ENCODE measurements around the gene CHPF2.

The CHPF2 gene

DNA sequence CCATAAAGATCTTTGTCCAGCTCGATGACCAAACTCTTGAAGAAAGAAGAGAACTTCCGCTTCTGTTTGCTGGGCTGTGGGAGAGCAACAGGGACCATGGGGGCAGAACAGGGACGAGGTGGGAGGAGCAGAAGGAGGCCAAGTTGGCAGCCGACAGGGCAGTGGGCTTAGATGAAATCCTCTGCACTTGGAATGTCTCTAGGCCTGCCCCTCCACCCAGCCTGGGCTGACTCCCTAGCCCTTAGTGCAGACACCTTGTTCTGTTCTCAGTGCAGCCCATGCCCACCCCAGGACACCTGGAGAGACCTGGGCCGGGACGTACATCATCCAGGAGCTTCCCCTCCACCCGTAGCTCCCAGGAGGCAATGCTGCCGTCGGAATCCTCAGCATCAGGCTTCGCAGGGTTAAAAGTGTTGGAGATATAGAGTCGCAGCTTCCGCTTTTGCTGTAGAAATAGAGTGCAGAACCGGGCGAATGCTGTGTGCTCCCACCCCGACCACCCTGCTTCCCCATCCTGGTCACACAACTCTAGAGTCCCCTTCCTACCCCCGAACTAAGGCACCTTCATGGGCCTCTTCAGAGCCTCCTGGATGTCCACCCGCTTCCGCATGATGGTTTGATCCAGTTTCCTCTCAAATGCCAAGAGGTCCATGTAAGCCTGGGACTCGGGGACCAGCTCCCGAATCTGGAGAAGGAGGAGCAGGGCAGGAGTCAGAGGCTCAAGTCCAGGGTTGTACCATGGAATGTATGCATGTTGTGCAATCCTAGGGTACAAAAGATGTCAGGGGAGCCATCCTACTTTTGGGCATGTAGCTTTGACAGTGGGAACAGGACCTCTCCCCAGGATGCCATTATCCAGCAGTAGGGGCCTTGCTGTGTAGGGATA, 10.1 kb downstream of the CHPF2 start:
- Histone ChIP-seq H3K36me3 (ENCODE audit: control insufficient read depth in 2 of 2, insufficient read depth in 2 of 2, low read length in 2 of 2) (peaks cover 20 to 42% of the 10 kb centered on the region in 2 donors), H3K4me3 (ENCODE audit: low read length in 2 of 2) (no peak overlapping the region), H3K27ac (ENCODE audit: low read length) (no peak overlapping the region), H3K9ac (ENCODE audit: low read length in 2 of 2) (no peak overlapping the region), H3K4me1 (ENCODE audit: control insufficient read depth, insufficient read depth, low read length) (peaks cover 43% of the 10 kb centered on the region), H3K27me3 (ENCODE audit: control insufficient read depth in 1 of 2, insufficient read depth in 2 of 2, low read length in 2 of 2) (no peaks in the 10 kb centered on the region), H3K9me3 (ENCODE audit: control insufficient read depth in 2 of 2, low read length in 2 of 2) (no peaks in the 10 kb centered on the region)

- Histone ChIP-seq H3K27ac (ENCODE audit: low read length) (no peak overlapping the region), H3K4me3 (ENCODE audit: low read length in 2 of 2) (no peak overlapping the region), H3K9me3 (ENCODE audit: control insufficient read depth in 2 of 2, low read length in 2 of 2) (no peaks in the 10 kb centered on the region), H3K27me3 (ENCODE audit: control insufficient read depth in 1 of 2, insufficient read depth in 2 of 2, low read length in 2 of 2) (no peaks in the 10 kb centered on the region), H3K36me3 (ENCODE audit: control insufficient read depth in 2 of 2, insufficient read depth in 2 of 2, low read length in 2 of 2) (peaks cover 18 to 36% of the 10 kb centered on the region in 2 donors), H3K9ac (ENCODE audit: low read length in 2 of 2) (peak overlapping the region in 1 of 2 donors; percentile 28), H3K4me1 (ENCODE audit: control insufficient read depth, insufficient read depth, low read length) (peaks cover 48% of the 10 kb centered on the region)
These were observed 10.7 kb downstream of the CHPF2 start for GRCh38 chr7:151243045-151243349.

GRCh38 chr7:151243408-151244195, 11.3 kb downstream of the CHPF2 start:
- Histone ChIP-seq H3K4me1 (ENCODE audit: control insufficient read depth, insufficient read depth, low read length) (peaks cover 51% of the 10 kb centered on the region), H3K27ac (ENCODE audit: low read length) (no peak overlapping the region), H3K36me3 (ENCODE audit: control insufficient read depth in 2 of 2, insufficient read depth in 2 of 2, low read length in 2 of 2) (peaks cover 18 to 35% of the 10 kb centered on the region in 2 donors), H3K9me3 (ENCODE audit: control insufficient read depth in 2 of 2, low read length in 2 of 2) (no peaks in the 10 kb centered on the region), H3K9ac (ENCODE audit: low read length in 2 of 2) (peak overlapping the region in 1 of 2 donors; percentile 28), H3K4me3 (ENCODE audit: low read length in 2 of 2) (no peak overlapping the region), H3K27me3 (ENCODE audit: control insufficient read depth in 1 of 2, insufficient read depth in 2 of 2, low read length in 2 of 2) (no peaks in the 10 kb centered on the region)

DNA sequence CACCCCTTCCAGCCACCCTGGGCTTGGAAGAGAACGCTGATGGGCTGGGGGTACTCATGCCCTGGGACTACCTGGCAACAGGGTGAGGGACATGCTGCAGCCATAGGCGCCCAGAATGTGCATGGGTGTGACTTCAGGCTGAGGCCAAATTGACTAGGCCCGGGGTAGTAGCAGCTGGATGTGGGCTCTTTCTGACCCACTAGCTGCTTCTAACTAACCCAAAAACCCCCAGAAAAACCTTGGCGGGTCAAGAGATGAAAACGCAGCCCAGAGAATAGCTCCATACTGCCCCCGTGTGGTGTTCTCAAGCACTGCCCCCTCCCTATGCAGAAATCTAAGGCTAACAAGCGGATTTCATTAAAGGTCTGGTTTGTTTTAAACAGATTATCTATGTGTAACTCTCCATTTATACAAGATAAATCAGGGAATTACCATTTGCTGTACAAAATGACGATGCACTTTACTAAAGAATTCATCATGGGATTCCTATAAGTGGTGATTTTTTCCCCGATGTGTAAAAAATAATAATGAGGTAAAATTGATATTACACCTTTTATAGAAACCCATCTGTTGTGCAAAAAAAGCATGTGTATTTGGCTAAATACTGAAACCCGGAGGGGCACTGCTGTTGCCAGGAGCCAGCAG, 12.0 kb downstream of the CHPF2 start:
- H3K36me3 ChIP-seq (ENCODE audit: control insufficient read depth in 2 of 2, insufficient read depth in 2 of 2, low read length in 2 of 2), result peaks cover 13 to 28% of the 10 kb centered on the region in 2 donors
- H3K27me3 ChIP-seq (ENCODE audit: control insufficient read depth in 1 of 2, insufficient read depth in 2 of 2, low read length in 2 of 2), result no peaks in the 10 kb centered on the region
- H3K9ac ChIP-seq (ENCODE audit: low read length in 2 of 2), result no peak overlapping the region
- peaks cover 58% of the 10 kb centered on the region for H3K4me1 ChIP-seq (ENCODE audit: control insufficient read depth, insufficient read depth, low read length)
- H3K4me3 ChIP-seq (ENCODE audit: low read length in 2 of 2), result no peak overlapping the region
- no peaks in the 10 kb centered on the region for H3K9me3 ChIP-seq (ENCODE audit: control insufficient read depth in 2 of 2, low read length in 2 of 2)
- H3K27ac ChIP-seq (ENCODE audit: low read length), result peak overlapping the region; percentile 24

- Histone ChIP-seq H3K9ac (ENCODE audit: low read length in 2 of 2) (peak overlapping the region; percentile 36 to 51), H3K4me3 (ENCODE audit: low read length in 2 of 2) (peak overlapping the region; percentile 46 to 69), H3K4me1 (ENCODE audit: control insufficient read depth, insufficient read depth, low read length) (peaks cover 64% of the 10 kb centered on the region), H3K27ac (ENCODE audit: low read length) (peak overlapping the region; percentile 24), H3K27me3 (ENCODE audit: control insufficient read depth in 1 of 2, insufficient read depth in 2 of 2, low read length in 2 of 2) (no peaks in the 10 kb centered on the region), H3K9me3 (ENCODE audit: control insufficient read depth in 2 of 2, low read length in 2 of 2) (no peaks in the 10 kb centered on the region), H3K36me3 (ENCODE audit: control insufficient read depth in 2 of 2, insufficient read depth in 2 of 2, low read length in 2 of 2) (peaks cover 10 to 23% of the 10 kb centered on the region in 2 donors)
These were observed 12.6 kb downstream of the CHPF2 start for GRCh38 chr7:151244841-151245346.

DNA sequence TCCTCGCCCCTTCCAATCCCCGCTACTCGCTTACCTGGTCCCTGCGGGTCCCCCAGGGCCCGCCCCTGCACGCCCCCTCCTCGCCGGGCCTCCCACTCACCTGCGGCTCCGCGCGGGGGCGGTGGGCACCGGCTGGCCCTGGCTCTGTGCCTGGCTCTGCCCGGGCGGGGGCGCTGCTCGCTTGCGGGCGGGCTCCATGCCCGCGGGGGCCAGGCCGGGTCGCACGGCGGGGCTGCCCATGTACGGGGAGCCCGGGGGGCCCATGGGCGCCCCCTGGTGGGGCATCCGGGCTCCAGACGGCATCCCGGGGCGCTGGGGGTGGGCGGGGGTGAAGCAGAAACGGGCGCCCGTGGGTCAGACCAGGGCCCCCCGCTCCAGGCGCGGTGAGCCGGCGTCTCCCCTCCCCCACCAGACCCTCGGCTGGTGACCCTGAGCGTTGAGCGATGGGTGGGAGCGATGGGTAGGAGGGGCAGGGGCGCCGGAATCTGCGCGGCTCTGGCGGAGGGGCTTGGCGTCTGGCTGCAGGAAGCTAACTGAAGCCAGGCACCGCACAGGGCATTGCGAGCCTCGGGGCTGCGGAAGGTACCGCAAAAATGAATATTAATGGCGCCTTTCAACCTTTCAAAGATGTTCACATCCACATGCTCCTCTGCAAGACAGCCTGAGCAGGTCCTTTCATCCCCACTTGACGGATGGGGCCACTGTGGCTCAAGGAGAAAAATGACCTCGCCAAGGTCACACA, 13.2 kb downstream of the CHPF2 start:
- peak overlapping the region; percentile 84 for H3K27ac ChIP-seq (ENCODE audit: low read length)
- peak overlapping the region; percentile 46 to 69 for H3K4me3 ChIP-seq (ENCODE audit: low read length in 2 of 2)
- H3K4me1 ChIP-seq (ENCODE audit: control insufficient read depth, insufficient read depth, low read length), result peaks cover 70% of the 10 kb centered on the region
- peaks cover 10 to 18% of the 10 kb centered on the region in 2 donors for H3K36me3 ChIP-seq (ENCODE audit: control insufficient read depth in 2 of 2, insufficient read depth in 2 of 2, low read length in 2 of 2)
- H3K27me3 ChIP-seq (ENCODE audit: control insufficient read depth in 1 of 2, insufficient read depth in 2 of 2, low read length in 2 of 2), result no peaks in the 10 kb centered on the region
- H3K9me3 ChIP-seq (ENCODE audit: control insufficient read depth in 2 of 2, low read length in 2 of 2), result no peaks in the 10 kb centered on the region
- peak overlapping the region; percentile 36 to 51 for H3K9ac ChIP-seq (ENCODE audit: low read length in 2 of 2)

DNA sequence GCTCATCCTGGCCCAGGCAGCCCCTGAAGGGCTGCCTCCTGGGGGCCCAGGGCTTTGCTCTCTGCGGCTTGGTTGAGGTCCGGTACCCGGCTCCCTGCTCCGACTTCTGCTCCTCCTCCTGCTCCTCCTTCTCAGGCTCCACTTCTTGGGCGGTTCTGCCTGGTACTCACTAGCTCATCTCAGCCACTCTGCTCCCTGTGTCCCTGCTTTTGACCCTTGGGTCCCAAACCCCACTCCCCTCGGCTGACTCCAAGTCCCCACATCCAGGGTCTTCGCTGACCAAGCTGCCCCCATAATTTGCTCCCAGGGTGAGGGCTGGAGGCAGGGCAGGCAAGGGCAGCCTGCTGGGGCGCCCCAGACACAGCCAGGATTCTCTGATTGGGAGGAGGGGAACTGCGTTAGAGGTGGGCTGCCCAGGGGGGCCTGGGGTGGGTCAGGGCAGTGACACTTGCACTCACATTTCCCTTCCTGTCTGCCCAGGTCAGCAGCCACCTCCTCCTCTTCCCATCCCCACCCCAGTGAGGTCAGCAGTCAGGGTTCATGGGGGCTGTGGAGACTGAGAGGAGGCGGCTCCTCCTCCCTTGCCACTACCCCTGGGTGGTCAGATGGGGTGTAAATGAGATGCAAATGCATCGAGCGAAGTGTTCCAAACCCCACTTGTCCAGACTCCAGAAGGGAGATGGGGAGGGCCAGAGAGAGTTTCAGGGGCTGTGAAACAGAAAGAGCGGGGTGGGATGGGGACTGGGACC, 14.0 kb downstream of the CHPF2 start:
- H3K27ac ChIP-seq (ENCODE audit: low read length), result peak overlapping the region; percentile 84
- no peaks in the 10 kb centered on the region for H3K27me3 ChIP-seq (ENCODE audit: control insufficient read depth in 1 of 2, insufficient read depth in 2 of 2, low read length in 2 of 2)
- peaks cover 77% of the 10 kb centered on the region for H3K4me1 ChIP-seq (ENCODE audit: control insufficient read depth, insufficient read depth, low read length)
- peak overlapping the region in 1 of 2 donors; percentile 65 for H3K9ac ChIP-seq (ENCODE audit: low read length in 2 of 2)
- peak overlapping the region; percentile 46 to 84 for H3K4me3 ChIP-seq (ENCODE audit: low read length in 2 of 2)
- H3K9me3 ChIP-seq (ENCODE audit: control insufficient read depth in 2 of 2, low read length in 2 of 2), result no peaks in the 10 kb centered on the region
- peaks cover 10 to 12% of the 10 kb centered on the region in 2 donors for H3K36me3 ChIP-seq (ENCODE audit: control insufficient read depth in 2 of 2, insufficient read depth in 2 of 2, low read length in 2 of 2)

DNA sequence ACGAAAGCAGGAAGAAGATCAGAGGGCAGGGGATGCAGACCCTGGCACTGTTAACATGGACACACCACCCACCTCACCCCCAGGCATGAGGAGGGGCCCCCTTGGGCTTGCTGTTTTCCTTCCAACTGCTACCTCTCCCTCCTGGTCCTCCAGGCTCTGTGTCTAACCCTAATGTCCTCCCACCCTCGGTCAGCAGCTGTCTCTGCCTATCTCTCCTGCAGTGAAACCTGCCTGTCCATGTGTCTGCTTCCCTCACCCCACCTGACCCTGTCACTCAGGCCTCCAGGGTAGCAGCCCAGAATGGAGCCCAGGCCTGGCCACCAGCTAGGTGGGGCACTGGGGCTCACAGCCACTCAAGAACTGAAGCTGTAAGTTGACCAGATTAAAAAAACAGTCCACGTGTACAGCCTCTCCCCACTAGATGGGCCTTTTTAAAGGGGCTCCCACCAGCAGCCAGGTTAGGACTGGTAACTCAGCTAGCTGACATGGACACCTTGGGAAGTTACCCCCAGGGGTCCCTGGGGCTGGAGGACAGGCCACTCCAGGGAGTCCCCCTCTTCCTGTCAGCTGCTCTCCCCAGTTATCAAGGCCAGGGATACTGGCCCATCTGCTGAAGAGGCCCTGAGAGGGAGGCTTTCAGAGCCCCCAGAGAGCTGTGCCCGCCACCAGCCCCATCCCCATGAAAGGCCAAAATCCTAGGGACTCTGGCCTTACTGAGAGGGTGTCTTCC, 14.7 kb downstream of the CHPF2 start:
- Histone ChIP-seq H3K27me3 (ENCODE audit: control insufficient read depth in 1 of 2, insufficient read depth in 2 of 2, low read length in 2 of 2) (no peaks in the 10 kb centered on the region), H3K9me3 (ENCODE audit: control insufficient read depth in 2 of 2, low read length in 2 of 2) (no peaks in the 10 kb centered on the region), H3K9ac (ENCODE audit: low read length in 2 of 2) (peak overlapping the region; percentile 64 to 65), H3K4me3 (ENCODE audit: low read length in 2 of 2) (peak overlapping the region; percentile 62 to 84), H3K27ac (ENCODE audit: low read length) (peak overlapping the region; percentile 84), H3K4me1 (ENCODE audit: control insufficient read depth, insufficient read depth, low read length) (peaks cover 81% of the 10 kb centered on the region), H3K36me3 (ENCODE audit: control insufficient read depth in 2 of 2, insufficient read depth in 2 of 2, low read length in 2 of 2) (peaks cover 4 to 5% of the 10 kb centered on the region in 2 donors)

DNA sequence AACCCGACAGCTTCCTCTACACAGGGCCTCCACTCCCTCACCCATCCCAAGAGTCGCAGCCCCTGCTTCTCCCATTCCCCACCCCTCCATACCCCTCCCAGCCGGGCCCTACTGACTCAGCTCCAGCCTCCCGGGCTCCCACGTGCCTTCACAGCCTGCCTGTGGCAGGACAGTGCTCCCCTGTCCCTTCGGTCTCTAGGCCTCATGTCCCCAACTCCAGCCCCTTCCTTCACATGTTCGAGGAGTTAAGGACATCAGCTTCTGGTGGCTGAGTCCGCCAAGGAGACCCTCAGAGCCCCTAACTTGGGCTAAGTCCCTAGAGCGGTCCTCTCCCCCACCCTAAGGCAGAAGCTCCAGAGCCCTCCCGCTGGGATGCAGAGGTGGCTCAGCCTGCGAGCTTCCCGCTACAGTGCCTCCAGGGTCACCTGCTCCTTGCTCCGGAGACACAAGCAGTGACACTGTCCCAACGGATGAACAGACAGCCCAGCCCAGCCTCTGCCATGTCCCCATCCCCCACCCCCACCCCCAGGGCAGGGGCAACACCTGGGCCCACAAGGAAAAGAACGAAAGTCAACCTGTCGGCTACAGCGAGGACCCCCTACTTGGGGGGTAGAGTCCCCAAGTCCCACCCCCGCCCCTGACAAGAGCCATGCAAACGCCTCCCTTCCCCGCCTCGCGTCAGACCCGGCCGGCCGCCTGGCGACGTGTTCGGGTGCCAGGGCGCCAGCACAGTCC, 15.5 kb downstream of the CHPF2 start:
- Histone ChIP-seq H3K36me3 (ENCODE audit: control insufficient read depth in 2 of 2, insufficient read depth in 2 of 2, low read length in 2 of 2) (no peaks in the 10 kb centered on the region), H3K9ac (ENCODE audit: low read length in 2 of 2) (peak overlapping the region; percentile 65 to 72), H3K27ac (ENCODE audit: low read length) (peak overlapping the region; percentile 84), H3K4me1 (ENCODE audit: control insufficient read depth, insufficient read depth, low read length) (peaks cover 87% of the 10 kb centered on the region), H3K4me3 (ENCODE audit: low read length in 2 of 2) (peak overlapping the region; percentile 62 to 84), H3K27me3 (ENCODE audit: control insufficient read depth in 1 of 2, insufficient read depth in 2 of 2, low read length in 2 of 2) (no peaks in the 10 kb centered on the region), H3K9me3 (ENCODE audit: control insufficient read depth in 2 of 2, low read length in 2 of 2) (no peaks in the 10 kb centered on the region)

Data from stomach smooth muscle (tissue), 2 donors.